Activated effector memory CD4-positive, alpha-beta T cell treated with anti-CD3 and anti-CD28 coated beads, Interleukin-2, amount 50 U/mL, for 16 hours (primary cell): ENCODE measurements around the gene CYP2C19.
"Not testable (repeated sequence)": the region's sequence is repeated elsewhere in the genome, so short reads cannot be mapped to it uniquely, and the experiment has no call there.

Experiments used
- DNase-seq: peaks from one replicate; pipeline ENCODE4 v3.0.0-alpha.2; 2020

Gene CYP2C19

GRCh38 chr10:94762393-94762792 lies at the start of gene CYP2C19:
Gene CYP2C19 (plus strand): TSS chr10:94762681. CDS start chr10:94762706, 25 bp downstream.
- no peak for DNase-seq

- no peak for DNase-seq
Observed at GRCh38 chr10:94725871-94726270, 36.6 kb upstream of the CYP2C19 start.

GRCh38 chr10:94735197-94735596 lies 27.3 kb upstream of the CYP2C19 start:
- no peak for DNase-seq

- no peak for DNase-seq
Observed at GRCh38 chr10:94738588-94738987, 23.9 kb upstream of the CYP2C19 start.

- no peak for DNase-seq
Observed at GRCh38 chr10:94747137-94747536, 15.3 kb upstream of the CYP2C19 start.

GRCh38 chr10:94747838-94748237 lies 14.6 kb upstream of the CYP2C19 start:
- DNase-seq = no peak

GRCh38 chr10:94757916-94758315 lies 4.6 kb upstream of the CYP2C19 start:
- DNase-seq = no peak

GRCh38 chr10:94760586-94761178 lies 1.8 kb upstream of the CYP2C19 start:
- no peak for DNase-seq

- DNase-seq = not testable (repeated sequence)
Observed at GRCh38 chr10:94775425-94775824, 12.9 kb downstream of the CYP2C19 start.

- DNase-seq = no peak
Observed at GRCh38 chr10:94777886-94778458, 15.5 kb downstream of the CYP2C19 start.

GRCh38 chr10:94780844-94781243 lies 18.4 kb downstream of the CYP2C19 start:
- DNase-seq = no peak

GRCh38 chr10:94784256-94784655 lies 21.8 kb downstream of the CYP2C19 start:
- DNase-seq = no peak

- no peak for DNase-seq
Observed at GRCh38 chr10:94785211-94785610, 22.7 kb downstream of the CYP2C19 start.

GRCh38 chr10:94800551-94800950 lies 38.1 kb downstream of the CYP2C19 start:
- not testable (repeated sequence) for DNase-seq

GRCh38 chr10:94803307-94803706 lies 40.8 kb downstream of the CYP2C19 start:
- no peak for DNase-seq

- not testable (repeated sequence) for DNase-seq
Observed at GRCh38 chr10:94830025-94830424, 67.5 kb downstream of the CYP2C19 start.

- no peak for DNase-seq
Observed at GRCh38 chr10:94846204-94846603, 83.7 kb downstream of the CYP2C19 start.

- DNase-seq = no peak
Observed at GRCh38 chr10:94850766-94851165, 88.3 kb downstream of the CYP2C19 start.

GRCh38 chr10:94851263-94851662 lies 88.8 kb downstream of the CYP2C19 start:
- DNase-seq = no peak

GRCh38 chr10:94852438-94852837 lies 90.0 kb downstream of the CYP2C19 start:
- no peak for DNase-seq

- no peak for DNase-seq
Observed at GRCh38 chr10:94853065-94853464, 90.6 kb downstream of the CYP2C19 start.

- DNase-seq = no peak
Observed at GRCh38 chr10:94858005-94858404, 95.5 kb downstream of the CYP2C19 start.

GRCh38 chr10:94859086-94859485 lies 96.6 kb downstream of the CYP2C19 start:
- DNase-seq = no peak

GRCh38 chr10:94878649-94879048 lies 116.2 kb downstream of the CYP2C19 start:
- no peak for DNase-seq

GRCh38 chr10:94879214-94879613 lies 116.7 kb downstream of the CYP2C19 start:
- DNase-seq = no peak
